K562 treated with DMSO at 1 percent for 12 hours (cell line): ENCODE measurements around the gene POLR3A. TPM values are rescaled to one million over a fixed set of nuclear protein-coding genes. Genes with fewer than 3 reads are reported as not detected.

Experiments used
- total RNA-seq: library from RNA; unstranded; fragments of 300-600 nt; gene quantifications from 2 replicates; pipeline ENCODE4 v1.2.3, GENCODE V29; 2022; ENCODE audit not compliant: insufficient read depth

POLR3A gene
- total RNA-seq = 8.0 and 23.2 TPM in 2 replicates

DNA sequence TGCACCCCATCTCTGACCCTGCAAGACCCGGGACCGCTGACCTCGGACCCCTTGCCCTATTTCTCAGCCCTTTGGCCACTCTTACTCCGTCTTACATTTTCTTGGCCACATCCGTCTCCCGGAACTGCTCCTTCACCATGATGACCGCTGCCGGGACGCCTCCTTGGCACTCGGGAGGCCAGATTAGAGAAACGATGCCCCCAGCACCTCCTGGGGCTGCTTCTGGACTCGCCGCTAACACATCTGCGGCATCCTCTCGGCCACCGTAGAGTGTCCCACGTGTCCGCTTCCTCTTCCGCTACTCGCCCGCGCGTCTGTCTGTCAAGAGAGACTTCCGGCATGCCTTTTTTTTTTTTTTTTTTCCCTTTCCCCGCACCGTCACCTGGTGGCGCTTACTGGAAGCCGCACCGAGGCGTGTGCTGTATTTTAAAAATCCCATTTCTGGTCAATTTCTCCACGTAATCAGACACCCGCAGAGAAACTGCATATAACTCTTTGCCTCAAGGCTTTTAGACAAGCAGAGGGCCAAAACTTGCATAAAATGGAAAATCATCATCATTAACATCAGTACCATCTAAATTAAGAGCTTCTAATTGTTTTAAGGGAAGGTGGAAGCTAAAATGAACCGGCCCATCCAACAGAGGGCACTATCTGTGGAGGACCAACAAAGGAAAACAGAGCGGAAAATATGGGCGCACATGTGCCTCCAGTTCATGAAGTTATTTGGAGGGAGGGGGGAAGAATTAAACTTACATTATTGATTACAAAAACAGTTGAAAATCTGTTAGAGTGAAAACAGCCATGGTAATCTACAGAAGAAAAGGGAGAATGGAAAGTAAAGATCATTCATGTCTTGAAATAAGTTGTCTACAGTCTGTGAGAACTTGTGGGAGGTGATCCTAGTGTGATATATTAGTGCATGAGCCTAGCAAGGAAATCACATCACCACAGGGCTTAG, at the start of gene POLR3A:
Gene POLR3A (minus strand): TSS at position 247 of the 958 bp plus-strand sequence. CDS start 108 bp downstream, at position 139.

DNA sequence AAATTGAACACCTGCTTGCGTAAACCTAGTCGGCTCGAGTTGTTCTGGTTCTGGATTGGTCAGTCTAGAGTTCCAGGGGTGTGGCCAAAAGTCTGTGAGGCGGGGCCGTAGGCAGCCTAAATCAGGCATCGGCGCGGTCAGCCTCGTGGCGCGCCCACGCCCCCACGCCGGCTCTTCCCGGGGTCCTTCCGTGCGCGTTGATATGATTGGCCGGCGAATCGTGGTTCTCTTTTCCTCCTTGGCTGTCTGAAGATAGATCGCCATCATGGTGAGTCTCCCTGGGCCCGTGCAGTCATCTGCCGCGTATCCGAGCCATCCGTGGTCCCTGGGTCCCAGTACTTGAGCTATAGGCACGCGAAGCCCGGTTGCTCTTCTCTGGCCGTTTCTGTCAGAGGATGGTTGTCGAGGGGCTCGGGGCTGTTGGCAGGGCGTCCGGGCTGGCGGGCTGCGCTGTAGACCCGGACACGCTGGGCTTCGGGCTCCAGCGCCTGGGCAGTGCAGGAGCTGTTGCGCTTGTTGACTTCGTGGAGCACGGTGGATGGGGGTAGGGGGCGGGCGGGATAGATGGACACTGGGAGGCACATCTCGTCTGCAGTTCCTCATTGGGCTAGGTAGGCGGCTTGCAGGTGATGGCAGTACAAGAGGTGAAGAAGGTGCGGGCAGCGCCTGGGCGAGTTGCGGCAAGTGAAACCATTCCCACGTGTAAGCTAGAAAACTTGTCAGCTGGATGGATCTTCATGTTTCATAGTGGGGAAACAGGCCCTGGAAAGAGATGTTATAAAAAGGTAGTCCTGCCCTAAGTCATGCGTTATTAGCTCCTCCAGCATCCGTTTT, 4.5 kb upstream of the POLR3A start, which contains the start of gene RPS24:
Gene RPS24 (plus strand): TSS at position 227 of the 834 bp plus-strand sequence. CDS start 39 bp downstream, at position 266.

DNA sequence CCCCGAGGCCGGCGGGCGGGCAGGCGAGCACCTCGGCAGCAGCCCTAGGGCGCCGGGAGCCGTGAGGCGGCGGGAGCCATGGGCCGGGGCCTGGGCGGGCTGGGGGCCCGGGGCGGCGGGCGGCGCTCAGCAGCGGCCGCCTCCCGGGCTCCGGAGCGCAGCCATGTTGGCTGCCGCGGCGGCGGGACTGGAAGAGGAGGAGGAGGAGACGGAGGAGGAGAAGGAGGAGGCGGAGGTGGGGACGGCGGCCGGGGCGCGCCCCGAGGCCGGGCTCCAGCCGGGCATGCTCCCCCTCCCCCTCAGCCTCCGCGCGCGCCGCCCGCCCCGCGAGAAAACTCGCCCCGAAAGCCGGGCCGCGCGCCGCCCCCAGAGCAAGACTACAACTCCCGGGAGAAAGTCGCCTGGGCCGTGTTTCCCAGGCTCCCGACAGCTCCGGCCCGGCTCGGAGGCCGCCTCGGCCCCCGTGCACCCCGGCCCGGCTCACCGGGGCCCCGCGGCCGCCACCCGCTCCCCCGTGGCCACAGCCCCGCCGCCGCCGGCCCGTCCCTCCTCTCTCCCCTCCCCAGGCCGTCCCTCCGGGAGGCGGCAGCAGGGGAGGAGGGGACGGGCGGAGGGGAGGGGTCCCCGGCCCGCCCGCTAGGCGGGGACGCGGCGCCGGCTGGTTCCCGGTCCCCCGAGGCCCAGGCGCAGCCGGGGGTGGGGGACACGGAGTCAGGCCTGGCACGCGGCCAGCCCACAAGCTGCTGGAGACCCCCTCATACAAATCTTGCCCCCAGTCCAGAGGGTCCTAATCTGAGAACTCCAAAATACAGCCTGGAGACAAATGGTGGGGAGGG, 102.5 kb downstream of the POLR3A start, which contains the start of gene DLG5:
Gene DLG5 (minus strand): TSS at position 190 of the 836 bp plus-strand sequence. CDS start 235 bp downstream, outside the sequence.

Other genes with a start within 250 kb of the POLR3A start
- 7.2 and 31.3 TPM in 2 replicates for gene DLG5, start 102.8 kb downstream of the POLR3A start, total RNA-seq
- 3,945 and 4,157 TPM in 2 replicates for gene RPS24, start 4.3 kb upstream of the POLR3A start, total RNA-seq